GDM1 (cell line): ENCODE data around the gene FYB1.

Experiments
- DNase-seq: peaks from one replicate; lab custom pipeline; 2025; lab: John Stamatoyannopoulos, UW

The FYB1 gene

GRCh38 chr5:39206630-39207321 is 12.6 kb downstream of the FYB1 start:
- no peak for DNase-seq

GRCh38 chr5:39205550-39205949 is 13.8 kb downstream of the FYB1 start:
- no peak for DNase-seq

- no peak for DNase-seq
These were observed 15.4 kb downstream of the FYB1 start for GRCh38 chr5:39203951-39204350.

GRCh38 chr5:39203275-39203922 is 16.0 kb downstream of the FYB1 start:
- DNase-seq: no peak

GRCh38 chr5:39202597-39203274 is 16.6 kb downstream of the FYB1 start:
- DNase-seq: no peak

- DNase-seq: no peak
These were observed 17.4 kb downstream of the FYB1 start for GRCh38 chr5:39201781-39202596.

DNA sequence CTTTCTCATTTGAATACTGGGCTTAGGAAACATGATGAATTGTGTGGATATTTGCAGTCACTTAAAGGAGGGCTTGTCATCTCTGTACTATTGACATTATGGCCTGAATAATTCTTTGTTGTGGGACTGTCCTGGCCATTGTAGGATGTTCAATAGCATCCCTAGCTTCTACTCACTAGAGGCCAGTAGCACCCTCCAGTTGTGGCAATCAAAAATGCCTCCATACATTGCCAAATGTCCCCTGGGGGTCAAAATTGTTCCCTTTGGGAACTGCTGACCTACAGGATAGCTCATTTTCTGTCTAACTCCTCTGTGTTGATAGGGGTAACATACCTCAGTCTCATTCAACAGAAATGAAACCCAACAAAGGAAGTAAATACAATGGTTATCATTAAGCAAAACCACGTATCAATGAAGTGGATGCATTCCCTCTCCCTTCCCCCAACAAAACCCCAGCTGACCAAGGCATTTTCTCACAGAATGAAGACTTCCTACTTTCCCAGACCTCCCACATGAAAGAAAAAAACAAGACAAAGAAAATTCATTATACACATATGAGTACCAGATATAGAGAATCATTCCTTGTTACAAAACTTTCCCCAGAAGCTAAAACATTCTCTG is 18.1 kb downstream of the FYB1 start:
- no peak for DNase-seq

DNA sequence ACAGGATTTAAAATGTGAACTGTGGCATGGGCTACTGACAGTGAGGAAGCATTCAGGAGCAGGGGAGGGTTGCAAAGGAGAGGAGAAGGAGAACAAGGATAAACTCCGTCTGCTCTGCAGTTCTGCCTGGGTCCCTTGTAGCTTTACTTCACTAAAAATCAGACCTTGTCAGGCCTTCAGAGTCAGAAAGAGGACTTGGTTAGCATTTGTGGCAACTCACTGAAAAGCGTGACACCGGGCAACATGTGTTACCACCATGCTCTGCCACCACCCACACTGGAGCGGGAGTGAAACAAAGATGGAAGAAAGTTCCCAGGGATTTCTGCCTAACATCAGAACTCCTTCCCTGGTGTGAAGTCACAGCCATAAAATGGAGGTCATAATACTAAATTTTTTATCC is 19.3 kb downstream of the FYB1 start:
- no peak for DNase-seq

DNA sequence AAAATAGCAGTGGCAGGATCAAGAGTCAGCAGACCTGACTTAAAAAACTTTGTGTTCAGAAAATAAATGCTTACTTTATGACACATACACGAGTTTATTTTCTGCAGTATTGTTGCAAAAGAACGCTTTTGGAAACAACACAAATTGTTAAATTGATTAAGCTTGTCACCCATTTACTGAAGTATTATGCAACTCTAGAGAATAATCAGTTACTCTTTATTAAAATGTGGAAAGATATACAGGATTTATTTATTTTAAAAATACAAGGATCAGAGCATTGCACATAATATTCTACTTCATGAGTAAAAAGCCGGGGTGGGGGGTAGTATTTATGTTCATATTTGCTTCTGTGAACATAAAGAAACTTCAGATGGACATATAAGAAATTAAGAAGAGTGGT is 20.0 kb downstream of the FYB1 start:
- DNase-seq: no peak

- no peak for DNase-seq
These were observed 21.2 kb downstream of the FYB1 start for GRCh38 chr5:39198127-39198526.

GRCh38 chr5:39197556-39197955 is 21.8 kb downstream of the FYB1 start:
- DNase-seq: no peak

DNA sequence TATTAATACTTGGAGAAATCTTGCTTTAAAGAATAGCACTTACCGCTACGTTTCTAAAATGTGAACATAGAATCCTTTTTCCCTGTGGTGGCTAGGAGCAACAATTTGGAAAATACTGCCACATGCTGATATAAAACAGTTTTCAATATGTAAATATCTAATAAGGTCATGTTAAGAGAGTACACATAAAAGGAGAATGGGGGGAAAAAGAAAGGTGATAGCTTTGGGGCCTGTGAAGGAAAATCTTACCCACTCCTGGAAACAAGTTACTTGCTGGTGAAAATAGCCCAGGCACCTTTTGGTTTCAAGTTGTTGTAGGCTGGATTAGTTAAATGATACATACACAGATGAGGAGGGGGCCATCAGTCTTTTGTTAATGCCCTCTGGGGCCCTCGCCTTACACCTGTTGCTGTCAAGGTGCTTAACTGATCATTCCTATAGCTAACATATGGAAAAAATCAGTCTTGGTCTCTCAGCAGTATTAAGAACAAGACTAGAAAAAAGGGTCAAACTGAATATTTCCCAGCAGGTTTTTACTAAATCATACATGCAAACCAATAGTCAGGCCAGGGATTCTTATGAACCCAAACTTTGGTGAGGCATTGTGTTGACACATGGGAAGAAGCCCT is 24.1 kb downstream of the FYB1 start:
- no peak for DNase-seq

DNA sequence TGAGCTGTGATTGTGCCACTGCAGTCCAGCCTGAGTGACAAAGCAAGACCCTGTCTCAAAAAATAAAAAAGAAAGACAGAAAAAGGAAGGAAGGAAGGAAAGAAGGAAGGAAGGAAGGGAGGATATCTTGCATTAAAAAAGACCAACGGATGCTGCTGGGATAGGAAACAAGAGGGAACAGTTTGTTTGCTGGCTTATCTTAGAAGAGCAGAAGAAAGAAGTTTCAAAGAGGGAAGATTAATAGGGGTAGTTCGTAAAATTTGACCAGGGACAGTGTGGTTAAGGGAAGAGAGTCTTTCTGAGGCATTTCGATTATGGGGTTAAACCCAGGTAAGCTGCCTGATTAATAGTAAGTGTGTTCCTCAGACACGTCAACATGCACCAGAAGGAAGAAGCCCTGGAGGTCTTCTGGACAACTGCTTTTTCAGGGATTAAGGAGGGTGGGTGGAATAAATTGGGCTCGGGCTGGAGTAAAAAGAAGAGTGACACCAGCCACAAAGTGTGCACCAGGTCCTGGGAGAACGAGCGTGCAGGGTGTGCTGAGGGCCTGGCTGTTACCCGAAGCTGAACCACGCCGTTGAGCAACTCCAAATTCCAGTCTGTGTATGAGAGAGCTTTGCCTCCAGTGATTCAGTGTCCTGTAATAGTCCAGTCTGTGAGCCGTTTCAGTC is 24.8 kb downstream of the FYB1 start:
- no peak for DNase-seq

GRCh38 chr5:39193553-39194465 is 25.6 kb downstream of the FYB1 start:
- DNase-seq: no peak

DNA sequence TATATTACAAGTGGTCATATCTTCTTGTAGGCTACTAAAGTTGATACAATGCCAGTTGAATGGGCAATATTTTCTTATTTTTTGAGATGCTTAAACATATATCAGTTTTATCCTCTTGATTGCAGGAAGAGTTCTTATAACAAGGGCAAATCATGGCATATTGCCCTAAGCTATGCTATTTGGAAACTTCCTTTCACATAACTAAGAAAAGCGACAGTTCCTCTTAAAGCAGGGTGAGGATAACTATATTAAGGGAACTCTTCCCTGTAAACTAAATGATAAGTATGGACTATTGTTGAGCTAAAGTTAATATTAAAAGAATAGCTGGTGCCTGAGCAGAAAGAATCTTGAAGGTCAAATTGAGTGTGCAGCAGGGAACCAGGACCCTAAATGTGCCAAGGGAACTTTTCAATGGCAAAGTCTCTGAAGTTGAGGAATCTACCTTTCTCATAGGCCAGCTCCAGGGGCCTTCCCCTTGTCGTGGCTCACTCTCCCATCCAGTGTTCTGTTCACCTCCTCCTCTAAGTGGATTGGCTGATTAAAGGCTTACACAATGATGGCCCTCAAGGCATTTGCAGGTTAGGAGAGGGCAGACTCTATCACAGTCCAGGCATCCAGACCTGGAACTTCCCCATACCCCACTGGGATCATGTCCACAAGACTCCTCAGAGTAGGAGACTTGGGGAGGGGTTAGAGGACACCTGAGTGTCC is 26.8 kb downstream of the FYB1 start:
- no peak for DNase-seq

DNA sequence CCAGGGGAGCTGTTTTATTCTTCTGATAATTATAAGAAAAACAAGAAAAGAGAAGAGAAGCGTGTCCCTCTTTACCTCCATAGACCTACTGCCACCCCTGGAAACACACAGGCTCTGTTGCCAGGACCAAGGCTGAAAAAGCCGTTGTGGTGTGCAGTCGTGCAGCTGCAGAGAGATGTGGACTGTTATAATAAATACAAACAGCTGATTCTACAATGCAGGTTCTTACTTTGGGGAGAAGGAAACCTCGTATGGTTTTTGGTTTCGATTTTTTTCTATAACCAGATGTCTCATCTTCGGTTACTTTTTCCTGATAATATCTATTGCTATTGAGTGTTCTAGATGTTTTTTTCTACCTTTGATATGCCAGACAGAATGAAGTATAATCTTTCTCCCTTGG is 28.1 kb downstream of the FYB1 start:
- DNase-seq: no peak

DNA sequence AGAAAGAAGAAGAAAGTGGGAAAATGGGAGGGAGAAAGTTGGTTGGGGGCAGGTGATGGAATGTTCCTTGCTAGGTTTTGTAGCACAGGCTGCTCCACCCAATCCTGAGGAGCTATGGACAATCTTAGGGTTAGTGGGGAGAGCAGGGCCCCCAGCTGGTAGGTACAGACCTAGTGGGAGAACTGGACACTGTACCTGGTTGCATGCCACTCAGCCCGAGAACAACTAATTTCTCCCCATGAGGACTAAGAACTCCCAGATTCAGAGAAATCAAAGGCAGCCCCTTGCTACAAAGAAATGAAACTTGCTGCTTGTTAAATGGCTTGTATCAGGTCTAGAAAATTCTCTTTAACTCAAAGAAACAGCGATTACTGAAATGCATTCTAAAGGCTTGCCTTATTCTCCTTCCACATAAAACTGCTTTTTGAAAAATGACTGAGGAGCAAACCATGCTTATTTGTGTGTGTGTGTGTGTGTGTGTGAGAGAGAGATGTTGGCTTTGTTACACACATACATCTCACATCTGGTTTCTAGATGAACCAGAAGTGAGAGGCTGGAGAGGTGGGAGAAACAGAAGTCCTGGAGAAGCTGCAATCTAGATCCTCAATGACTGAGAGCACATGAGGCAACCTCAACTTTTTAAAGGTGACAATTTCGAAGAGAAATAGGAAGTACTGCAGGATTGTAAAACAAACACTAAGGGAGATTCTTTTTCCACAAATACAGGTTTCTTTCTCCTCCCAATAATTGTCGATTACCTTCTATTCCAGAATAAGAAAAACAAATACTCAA is 28.9 kb downstream of the FYB1 start:
- DNase-seq: no peak

DNA sequence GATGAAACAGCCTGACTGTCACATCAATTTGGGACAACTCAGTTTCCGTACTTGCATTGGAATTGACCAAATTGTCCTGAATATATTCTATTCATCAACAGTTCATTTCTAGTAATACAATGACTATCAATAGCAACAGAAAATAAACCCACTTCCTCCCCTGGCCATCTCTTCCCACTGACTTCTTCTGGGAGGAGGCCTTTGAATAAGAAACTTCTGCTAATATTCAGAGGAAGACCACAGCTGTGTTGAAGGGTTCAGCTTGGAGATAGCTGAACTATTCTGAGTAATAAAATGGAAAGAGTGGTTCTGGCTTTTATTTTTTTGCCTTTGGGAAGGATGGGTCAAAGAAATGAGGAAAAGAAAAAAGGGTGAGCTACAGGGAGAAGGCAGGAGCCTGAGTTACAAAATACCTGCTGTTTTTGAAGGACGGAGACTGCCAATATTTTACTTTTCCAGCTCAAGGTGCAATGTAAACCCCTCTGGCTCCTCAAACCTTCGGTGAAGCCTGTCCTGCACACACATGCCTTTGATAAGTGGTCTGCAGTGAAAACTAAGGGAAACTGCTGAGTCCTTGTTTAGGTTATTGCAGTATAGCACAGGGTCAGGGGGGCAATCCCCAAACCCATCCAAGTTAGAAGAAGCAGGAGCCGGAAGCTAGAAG is 29.9 kb downstream of the FYB1 start:
- DNase-seq: peak; percentile 12
